GM18519 (cell line): ENCODE measurements around the gene PPFIA4.

ENCODE experiments used
- ATAC-seq: cut with Tn5 transposase; IDR thresholded peaks from one replicate; pipeline ENCODE4 v1.9.1; 2021; ENCODE audit warnings: mild to moderate bottlenecking, moderate library complexity; ENCODE audit not compliant: unreplicated experiment, low FRiP score

Gene PPFIA4

DNA sequence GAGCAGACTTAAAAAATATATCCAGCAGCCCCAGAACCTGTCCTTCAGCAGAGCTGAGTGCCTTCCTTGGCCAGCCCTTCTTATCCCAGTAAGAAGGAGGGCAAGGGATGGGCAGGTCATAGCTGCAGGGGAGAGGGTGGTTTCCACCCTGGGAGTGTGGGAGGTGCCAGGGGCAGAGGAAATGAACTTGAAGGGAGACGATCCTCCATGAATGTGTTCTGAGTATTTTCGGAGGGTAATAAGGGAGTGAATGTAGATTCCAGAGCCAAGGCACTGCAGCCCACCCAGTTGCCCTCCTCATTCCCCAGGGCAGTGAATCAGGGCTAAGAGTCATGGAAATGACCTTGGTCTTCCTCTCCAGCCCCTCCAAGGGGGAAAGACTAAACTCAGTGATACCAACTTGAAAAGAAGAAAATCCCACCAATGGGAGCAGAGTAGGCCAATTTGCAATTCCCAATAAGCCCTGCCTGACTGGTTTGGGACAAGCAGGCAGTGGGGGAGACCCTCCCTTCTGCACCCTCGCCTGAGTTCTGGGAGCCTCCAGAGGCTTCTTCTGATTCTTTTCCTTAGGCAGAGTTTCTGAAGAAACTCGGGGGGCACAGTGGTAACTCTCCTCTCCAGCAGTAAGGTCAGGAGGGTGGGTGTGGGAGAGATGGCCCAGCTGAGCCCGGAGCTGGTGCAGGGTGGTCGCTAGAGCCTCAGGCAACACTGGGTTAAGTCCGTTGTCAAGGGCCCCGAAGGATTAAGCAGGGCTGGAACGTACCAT, 55.4 kb downstream of the PPFIA4 start:
- ATAC-seq: no peak

DNA sequence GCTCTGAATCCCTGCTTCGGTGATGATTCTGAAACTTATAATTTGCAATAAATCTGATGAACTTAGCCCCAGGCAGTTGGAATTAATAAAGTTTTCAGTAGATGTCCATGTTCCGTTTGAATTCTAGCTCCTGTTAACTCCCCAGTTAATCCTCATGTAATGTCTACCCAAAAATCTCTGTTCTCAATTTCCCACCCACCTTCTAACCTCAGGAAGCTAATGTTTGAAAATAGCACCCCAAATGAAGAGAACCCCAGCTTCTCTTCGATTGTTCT, 55.9 kb downstream of the PPFIA4 start:
- ATAC-seq: no peak

DNA sequence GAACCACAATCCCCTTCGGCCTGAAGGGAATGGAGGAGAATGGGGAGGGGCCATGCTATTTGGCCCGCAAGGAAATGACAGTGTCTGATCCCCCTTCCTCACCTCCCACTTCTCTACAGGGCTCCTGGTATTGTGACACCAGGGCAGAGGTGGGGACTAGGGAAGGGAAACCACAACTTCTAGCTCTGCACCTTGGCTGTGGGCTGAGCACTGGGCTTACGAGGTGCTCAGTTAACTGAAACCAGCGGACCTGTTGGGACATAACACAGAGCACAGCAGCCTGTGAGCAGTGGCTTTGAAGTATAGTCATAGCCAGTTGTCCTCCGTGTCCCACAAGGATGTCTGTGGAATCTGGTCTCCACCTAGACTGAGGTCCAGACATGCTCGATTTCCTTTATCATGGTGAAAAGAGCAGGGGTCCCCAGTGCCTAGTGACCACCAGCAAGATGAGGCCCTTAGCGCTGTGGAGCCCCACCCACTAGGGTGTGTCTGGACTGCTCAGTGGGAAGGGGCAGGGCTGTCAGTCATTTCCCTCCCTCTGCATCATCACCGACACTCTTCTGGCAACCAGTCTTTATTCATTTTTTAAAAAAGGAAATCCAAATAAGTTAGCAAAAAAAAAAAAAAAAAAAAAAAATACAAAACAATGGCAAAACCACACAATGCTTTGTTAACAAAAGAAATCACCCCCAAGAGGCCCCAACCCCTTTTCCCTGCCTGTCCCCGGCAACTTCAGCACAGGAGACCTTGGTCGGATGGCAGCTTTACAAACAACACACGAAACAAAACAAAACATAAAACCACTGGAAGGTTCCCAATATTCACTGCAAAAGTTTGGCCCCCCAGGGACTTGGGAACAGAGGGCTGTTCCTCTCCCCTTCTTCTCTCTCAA, 56.5 kb downstream of the PPFIA4 start:
- no peak for ATAC-seq

- ATAC-seq: no peak
These were observed 57.2 kb downstream of the PPFIA4 start for GRCh38 chr1:203083463-203083921.

DNA sequence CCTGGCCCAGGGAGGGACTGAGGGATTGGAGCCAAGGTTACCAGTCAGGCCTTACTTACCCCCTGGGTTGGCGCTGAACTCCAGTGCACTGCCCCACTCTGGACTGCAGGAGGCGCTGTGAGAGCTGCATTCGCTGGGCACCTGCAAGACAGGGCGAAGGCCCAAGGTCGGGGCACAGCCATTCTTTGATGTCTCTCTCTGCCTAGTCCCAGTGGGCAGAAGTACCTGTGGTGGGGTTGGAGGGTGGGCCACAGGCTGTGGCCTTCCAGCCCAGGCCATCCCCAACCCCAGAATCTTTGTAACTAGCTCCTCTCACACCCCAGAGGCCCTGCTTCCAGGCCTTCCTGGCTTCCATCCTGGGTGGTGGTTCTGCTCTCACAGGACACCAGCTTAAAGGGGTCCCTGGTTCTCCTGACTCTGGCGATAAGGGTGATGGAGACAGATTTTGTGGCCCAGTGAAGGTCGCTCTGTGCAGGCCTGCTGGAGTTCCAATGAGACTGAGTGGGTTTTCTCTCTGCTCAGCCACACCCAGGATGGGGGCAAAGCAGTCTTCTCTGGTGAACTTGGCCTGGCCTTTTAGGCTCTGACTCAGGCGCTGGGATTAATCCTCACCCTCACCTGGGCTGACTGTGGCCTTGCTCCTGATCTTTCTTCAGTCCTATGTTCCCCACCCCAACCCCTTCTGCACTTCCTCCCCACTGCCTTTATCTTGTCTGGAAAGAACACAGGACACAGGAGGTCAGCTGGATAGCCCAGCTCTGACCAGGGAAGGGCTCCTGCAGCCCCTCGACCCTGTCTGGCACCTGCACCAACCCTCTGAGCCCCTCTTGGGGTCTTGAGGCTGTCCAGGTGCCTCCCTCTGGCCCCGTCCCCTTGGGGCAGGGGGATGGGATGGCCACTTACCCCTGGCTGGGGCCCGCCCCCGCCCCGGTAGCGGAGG, 58.6 kb downstream of the PPFIA4 start:
- ATAC-seq: no peak

DNA sequence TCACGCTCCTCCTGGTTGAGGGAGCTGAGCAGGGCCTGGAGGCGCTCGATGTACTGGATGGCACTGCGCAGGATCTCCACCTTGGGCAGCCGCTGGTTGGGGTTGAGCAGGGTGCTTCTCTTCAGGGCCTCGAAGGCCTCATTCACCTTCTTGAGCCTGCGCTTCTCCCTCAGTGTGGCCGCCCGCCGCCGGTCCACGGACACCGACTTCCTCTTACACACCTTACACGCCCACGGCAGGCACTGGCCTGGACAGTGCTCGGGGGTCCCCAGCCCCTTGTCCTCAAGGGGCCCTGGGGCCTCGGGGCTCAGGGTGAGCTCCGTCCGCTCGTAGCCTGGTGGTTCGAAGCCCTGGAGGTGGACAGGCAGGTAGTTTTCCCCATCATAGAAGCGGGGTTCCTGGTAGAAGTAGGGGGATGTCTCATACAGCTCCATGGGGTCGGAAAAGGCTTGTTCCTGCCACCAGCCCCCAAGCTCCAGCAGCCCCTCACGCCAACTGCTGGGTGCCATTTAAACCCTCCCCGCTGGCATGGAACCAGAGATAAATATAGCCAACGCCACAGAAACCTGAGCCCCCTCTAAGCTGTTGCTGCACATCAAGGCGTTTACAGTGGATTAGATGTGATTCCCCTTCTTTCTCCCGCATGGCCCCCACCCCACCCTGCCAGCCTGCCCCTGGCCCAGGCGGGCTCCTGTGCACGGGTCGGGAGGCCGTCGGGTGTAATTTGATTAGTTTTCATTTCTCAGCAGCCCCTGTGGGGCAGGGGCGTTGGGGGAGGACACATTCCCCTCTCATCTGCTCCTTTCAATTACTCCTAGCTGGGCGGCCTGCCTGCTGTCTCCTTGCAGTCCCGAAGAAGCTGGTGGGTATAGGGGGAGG, 59.5 kb downstream of the PPFIA4 start, which contains the start of gene MYOG:
Gene MYOG, minus strand, starts transcription at position 485 of the 879 bp plus-strand sequence. Its CDS starts 51 bp downstream, at position 434.
- ATAC-seq: no peak

GRCh38 chr1:203086992-203087763, 60.9 kb downstream of the PPFIA4 start:
- no peak for ATAC-seq

- ATAC-seq: no peak
These were observed 62.1 kb downstream of the PPFIA4 start for GRCh38 chr1:203088441-203088840.

- no peak for ATAC-seq
These were observed 62.8 kb downstream of the PPFIA4 start for GRCh38 chr1:203089001-203089650.

DNA sequence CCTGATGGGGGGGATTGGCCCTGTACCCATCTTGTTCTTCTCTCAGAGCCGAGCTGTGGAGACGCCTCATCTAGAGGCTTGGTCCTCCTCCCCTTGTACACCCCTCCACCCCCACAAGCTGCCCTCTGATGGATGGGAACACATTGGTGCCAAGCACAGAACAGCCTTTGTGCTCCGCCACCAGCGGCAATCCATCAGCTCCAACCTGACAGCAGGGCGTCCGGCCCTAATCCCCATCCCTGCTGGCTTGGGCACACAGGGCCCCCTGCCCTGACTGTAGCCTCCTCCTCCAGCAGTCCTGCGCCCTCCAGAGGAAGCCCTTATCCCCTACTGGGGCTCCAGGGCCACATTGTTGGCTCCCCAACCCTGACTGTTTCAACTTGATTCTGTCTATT, 63.4 kb downstream of the PPFIA4 start:
- ATAC-seq: no peak

DNA sequence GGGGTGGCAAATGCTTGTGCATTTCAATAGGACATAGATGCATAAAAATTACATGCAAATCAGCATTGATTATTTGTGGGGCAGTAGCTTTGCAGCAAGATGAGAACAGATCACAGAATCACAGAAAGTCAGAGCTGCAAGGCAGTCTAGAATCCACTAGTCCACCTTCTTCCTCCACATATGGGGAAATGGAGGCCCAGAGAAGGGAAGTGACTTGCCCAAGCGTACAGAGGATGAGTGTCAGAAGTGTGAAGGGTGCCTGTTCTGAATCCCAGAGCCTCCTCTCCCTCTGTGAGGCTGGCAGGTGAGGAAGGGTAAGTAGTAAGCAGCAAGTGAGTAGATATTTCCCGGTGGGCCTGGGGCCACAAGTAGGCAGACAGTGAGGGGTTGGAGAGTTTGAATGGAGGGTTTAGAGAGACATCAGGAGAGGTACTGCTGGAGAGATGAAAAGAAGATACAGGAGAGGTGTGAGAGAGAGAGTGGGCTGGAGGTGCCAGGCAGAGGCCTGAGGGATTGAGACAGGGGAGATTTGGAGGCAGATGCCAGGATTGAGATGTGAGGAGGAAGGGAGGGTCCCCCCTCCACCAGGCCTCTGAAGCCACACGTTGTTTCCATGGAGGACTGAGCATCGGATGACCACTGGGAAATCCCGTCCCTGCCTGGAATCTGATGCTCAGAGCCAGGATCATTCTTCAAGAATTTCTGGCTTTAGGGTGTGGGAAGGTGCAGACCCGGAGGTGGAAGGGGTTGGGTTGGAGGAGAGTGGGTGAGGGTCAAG, 64.3 kb downstream of the PPFIA4 start:
- no peak for ATAC-seq

GRCh38 chr1:203091199-203091477, 64.8 kb downstream of the PPFIA4 start:
- ATAC-seq: no peak

DNA sequence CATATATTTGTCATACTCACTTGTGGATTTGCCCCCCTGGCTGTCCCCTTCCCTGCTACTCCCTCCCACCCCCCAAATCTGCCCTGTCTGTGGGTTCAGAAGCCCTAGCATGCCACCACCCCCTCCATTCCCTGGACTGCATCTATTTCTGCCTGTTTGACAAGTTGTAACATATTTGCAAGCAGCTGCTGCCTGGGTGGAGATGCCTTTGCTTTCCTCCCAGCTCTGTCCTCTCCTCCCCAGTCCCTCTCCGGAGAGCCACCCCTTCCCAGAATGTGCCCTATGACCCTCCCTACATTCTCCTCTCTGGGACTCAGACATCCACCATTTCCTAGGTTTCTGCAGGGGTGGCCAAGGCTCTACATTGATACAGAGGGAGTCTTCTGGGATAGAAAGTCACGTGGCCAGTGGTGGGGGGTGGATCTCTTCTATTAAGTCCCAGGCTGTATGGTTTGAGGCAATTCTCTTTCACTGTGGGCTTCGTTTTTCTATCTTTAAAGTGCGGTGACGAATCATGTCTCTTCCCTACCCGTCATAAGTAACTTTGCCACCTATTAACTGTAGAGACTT, 65.6 kb downstream of the PPFIA4 start:
- ATAC-seq: no peak

GRCh38 chr1:203093754-203094410, 67.6 kb downstream of the PPFIA4 start:
- ATAC-seq: no peak

DNA sequence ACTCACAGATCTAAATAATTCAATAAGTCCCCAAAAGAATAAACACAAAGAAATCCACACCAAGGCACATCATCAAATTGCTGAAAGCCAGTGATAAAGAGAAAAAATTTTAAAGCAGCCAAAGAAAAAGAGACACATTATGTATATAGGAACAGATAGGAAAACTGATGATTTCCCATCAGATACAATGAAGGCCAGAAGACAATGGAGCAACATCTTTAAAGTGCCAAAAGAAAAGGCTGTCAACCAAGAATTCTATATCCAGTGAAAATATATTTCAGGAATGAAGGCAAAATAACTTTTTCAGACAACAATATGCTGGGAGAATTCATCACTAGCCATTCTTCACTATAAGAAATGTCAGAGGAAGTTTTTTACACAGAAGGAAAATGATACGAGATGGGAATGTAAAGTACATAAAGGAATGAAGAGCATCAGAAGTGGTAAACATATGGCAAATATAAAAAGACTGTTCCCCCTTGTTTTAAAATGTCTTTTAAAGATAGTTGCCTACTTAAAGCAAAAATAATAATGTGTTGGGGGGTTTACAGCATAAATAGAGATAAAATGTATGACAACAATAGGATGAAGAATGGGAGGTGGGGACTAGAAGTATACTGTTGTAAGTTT, 68.9 kb downstream of the PPFIA4 start:
- no peak for ATAC-seq

- no peak for ATAC-seq
These were observed 70.3 kb downstream of the PPFIA4 start for GRCh38 chr1:203096566-203096965.

DNA sequence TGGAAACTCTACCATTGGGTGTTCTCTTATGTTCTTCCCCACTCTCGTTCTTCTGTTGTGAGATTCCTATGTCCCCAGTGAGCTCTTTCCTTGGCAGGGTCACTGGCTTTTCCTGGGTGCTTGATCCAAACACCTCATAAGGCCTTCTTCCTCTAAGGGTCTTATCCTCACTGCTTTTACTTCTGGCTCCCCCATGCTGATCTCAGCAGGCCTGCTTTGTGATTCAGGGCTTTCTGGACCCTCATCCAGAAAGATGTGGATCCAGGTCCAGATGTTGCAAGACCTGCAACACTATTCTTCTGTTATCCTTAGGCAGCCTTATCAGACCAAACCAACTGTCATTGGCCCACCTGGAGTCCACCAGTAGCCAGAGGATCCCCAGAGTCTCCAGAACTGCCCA, 70.7 kb downstream of the PPFIA4 start:
- ATAC-seq: no peak
